Activated T-helper 2 cell treated with anti-CD3 and anti-CD28 coated beads, Interferon-gamma antibody, Interleukin-2, Interleukin-4, amounts not matched to agents 10 μg/mL and 5 μg/mL and 100 μg/mL, durations not matched to agents 14 hours and 24 hours and 36 hours (primary cell): ENCODE measurements around the gene KCNV2. TPM values are rescaled to one million over a fixed set of nuclear protein-coding genes. Genes with fewer than 3 reads are reported as not detected.

Source experiments
- DNase-seq: peaks from one replicate; pipeline ENCODE4 v3.0.0; 2021; ENCODE audit warnings: low spot score
- H3K27ac Mint-ChIP-seq: one replicate; pipeline ENCODE4 v1.8.0; 2021; ENCODE audit warnings: mixed read lengths
- H3K27me3 Mint-ChIP-seq: one replicate; pipeline ENCODE4 v1.8.0; 2021; ENCODE audit warnings: low read depth, mixed read lengths
- H3K36me3 Mint-ChIP-seq: one replicate; pipeline ENCODE4 v1.8.0; 2021; ENCODE audit warnings: low read depth, mixed read lengths
- H3K4me1 Mint-ChIP-seq: one replicate; pipeline ENCODE4 v1.8.0; 2021; ENCODE audit warnings: low read depth, mixed read lengths
- H3K4me3 Mint-ChIP-seq: one replicate; pipeline ENCODE4 v1.8.0; 2021; ENCODE audit warnings: low read depth, mild to moderate bottlenecking, moderate library complexity, mixed read lengths
- H3K9me3 Mint-ChIP-seq: one replicate; pipeline ENCODE4 v1.8.0; 2021; ENCODE audit warnings: mixed read lengths
- intact Hi-C: fragments of 100-400 bp; cut with micrococcal nuclease; formaldehyde crosslinking; loops from one replicate; pipeline ENCODE4 v1.15.1; 2023
- total RNA-seq: library from RNA; stranded (reverse); gene quantifications from 2 replicates; pipeline ENCODE4 v1.2.3, GENCODE V29; 2022

The KCNV2 gene
- not detected in 2 replicates for total RNA-seq

DNA sequence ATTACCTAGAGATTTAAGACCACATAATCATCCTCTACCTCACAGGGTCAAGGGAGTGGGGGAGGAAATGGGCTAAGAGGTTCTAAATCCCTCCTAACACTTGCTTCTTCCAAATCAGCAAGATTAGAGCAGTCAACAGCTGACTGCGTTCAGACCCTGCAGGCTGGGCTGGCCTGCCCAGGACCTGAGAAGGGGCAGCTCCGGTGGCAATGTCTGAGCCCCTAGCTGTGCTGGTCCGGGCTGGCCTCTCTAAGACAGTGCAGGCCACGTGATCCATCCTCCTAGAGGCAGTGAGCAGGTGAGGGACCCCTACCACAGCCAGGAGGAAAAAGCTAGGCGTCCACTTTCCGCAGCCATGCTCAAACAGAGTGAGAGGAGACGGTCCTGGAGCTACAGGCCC is at the start of gene KCNV2:
TSS of gene KCNV2 (plus strand) at position 126 of the 400 bp plus-strand sequence. CDS start at position 356, 230 bp downstream.
- intact Hi-C loops: no loop called here
- DNase-seq: no peak
- Mint-ChIP-seq H3K27ac (no peak within 1 kb of the TSS), H3K36me3 (peaks cover 6% of the 10 kb centered on the region), H3K9me3 (no peaks in the 10 kb centered on the region), H3K4me3 (no peak within 1 kb of the TSS), H3K4me1 (no peaks in the 10 kb centered on the region), H3K27me3 (no peaks in the 10 kb centered on the region)

DNA sequence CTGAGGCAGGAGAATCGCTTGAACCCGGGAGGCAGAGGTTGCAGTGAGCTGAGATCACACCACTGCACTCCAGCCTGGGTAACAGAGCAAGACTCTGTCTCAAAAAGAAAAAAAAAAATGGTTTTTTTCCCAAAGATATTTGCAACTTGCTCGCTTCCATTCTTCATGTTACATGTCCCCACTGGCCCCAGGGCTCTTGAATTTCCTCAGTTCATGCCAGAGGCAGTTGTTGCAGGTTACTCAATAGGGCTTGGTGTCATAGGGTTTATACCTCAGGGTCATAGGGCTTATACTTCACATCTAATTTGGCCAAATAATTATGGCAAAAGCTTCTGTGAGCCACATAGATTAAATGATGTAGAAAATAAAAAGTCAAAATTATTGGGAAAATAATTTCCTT is 44.1 kb upstream of the KCNV2 start:
- no peaks in the 10 kb centered on the region for H3K4me1 Mint-ChIP-seq
- intact Hi-C loops: no loop called here
- no peak for DNase-seq
- H3K4me3 Mint-ChIP-seq: no peak overlapping the region
- H3K36me3 Mint-ChIP-seq: no peaks in the 10 kb centered on the region
- peaks cover 1% of the 10 kb centered on the region for H3K9me3 Mint-ChIP-seq
- peaks cover 7% of the 10 kb centered on the region for H3K27me3 Mint-ChIP-seq
- no peak overlapping the region for H3K27ac Mint-ChIP-seq

DNA sequence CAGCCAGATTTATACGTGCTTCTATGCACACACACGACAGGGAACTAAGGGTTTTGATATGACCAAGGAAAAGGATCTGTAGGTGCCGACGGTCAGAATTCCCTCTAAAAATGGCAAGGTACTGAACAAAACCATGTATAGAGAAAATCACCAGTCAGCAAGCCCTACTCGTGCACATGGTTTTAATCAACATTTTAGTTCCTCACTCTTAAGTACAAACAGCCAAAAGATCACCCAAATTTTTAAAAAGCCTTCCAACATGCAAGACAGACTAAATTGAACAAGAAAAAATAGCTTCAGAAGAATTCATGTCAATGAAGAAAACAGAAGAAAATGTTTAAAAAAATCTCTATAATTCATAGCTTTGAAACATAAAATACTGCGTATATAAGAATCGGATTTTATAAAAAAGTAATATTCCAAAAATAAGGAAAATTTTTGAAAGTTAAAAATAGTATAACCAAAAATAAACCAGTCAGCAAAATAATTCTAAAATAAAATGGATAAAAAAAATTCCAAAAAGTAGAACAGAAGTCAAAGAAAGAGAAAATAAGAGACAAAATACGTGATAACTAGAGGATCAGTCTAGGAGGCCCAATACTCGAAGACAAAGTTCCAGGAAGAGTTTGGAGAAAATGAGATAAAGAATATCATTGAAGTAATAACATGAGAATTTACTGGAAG is 43.0 kb upstream of the KCNV2 start:
- DNase-seq: no peak
- Mint-ChIP-seq H3K4me1 (no peaks in the 10 kb centered on the region), H3K27ac (no peak overlapping the region), H3K9me3 (no peaks in the 10 kb centered on the region), H3K4me3 (no peak overlapping the region), H3K27me3 (peaks cover 7% of the 10 kb centered on the region), H3K36me3 (no peaks in the 10 kb centered on the region)
- intact Hi-C loops: no loop called here

DNA sequence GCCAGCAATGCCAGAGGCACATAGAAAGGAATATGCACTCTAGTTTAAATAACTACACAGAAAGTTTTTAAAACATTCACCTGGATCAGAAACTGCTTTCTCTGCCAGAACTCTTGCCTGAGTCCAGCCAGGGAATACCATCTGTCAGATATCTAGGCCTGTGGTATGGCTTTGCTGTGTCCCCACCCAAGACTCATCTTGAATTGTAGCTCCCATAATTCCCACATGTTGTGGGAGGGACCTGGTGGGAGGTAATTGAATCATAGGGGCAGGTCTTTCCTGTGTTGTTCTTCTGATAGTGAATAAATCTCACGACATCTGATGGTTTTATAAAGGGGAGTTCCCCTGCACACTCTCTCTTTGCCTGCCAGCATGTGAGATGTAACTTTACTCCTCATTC is 41.5 kb upstream of the KCNV2 start:
- Mint-ChIP-seq H3K27ac (no peak overlapping the region), H3K4me1 (no peaks in the 10 kb centered on the region), H3K27me3 (peaks cover 7% of the 10 kb centered on the region), H3K9me3 (no peaks in the 10 kb centered on the region), H3K4me3 (no peak overlapping the region), H3K36me3 (no peaks in the 10 kb centered on the region)
- intact Hi-C loops: no loop called here
- DNase-seq: no peak

DNA sequence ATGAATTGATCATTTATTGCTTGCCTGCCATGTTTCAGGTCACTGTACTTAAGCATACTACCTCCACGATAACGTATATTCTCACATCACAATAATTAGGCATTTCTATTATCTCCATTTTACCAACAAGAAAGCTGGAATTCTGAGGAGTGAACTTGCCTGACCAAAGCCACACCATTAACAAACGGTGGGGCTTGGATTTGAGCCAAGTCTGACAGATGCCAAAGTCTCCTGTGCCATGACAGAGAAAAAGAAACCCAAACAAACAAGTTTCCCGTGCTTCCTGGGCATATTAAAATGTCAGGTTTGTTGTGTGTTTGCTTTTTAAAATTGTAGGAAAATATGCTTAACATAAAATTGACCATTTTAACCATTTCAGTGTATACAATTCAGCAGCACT is 40.8 kb upstream of the KCNV2 start:
- no peak for DNase-seq

DNA sequence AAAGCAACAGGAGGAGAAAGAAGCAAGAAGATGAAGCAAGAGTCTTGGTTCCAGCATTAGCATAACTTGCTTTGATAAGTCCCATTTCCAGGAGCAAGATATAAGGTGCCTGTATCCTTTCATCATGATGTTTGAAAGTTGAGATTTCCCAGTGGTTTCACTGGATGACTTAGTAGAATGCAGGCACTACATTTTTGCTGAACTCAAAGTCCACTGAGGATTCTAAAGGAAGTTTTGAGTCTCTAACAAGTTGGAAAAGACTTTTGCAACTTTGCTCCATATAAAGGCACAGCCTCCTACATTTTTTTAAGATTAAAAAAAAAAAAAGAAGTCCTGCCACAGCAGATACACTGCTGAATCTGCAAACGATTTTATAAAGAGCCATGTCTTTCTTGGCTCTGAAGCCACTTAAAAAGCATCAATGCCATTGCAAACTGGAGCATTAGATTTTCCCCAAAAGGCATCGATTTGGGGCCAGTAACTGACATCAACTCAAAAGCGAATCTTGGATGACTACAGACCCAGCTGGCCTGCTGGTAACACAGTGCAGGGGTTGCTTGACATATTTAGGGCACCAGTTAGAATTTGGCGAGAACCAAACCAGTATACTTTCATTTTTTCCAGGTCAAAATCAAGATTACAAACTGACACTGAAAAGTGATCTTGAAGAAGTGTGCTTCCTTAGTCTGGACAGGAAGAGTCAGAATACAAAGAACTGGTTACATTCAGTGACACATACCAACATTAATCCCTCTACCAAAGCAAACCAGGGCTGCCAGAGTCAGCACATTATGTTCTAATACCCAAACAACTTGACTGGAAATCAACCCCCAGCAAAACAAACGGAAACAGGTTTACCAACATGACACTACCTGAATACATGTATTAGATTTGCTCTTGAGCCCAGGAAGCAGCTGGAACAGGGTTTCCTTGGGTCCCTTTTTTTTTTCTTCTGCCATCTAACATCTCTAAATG is 39.1 kb upstream of the KCNV2 start:
- H3K4me3 Mint-ChIP-seq: no peak overlapping the region
- peaks cover 3% of the 10 kb centered on the region for H3K4me1 Mint-ChIP-seq
- no peaks in the 10 kb centered on the region for H3K36me3 Mint-ChIP-seq
- peaks cover 7% of the 10 kb centered on the region for H3K27me3 Mint-ChIP-seq
- H3K27ac Mint-ChIP-seq: no peak overlapping the region
- no peak for DNase-seq
- intact Hi-C loops: no loop called here
- H3K9me3 Mint-ChIP-seq: no peaks in the 10 kb centered on the region

More for the DNA sequence above, 40.8 kb upstream of the KCNV2 start:
- Mint-ChIP-seq H3K27me3 (peaks cover 7% of the 10 kb centered on the region), H3K4me1 (no peaks in the 10 kb centered on the region), H3K9me3 (no peaks in the 10 kb centered on the region), H3K27ac (no peak overlapping the region), H3K36me3 (no peaks in the 10 kb centered on the region), H3K4me3 (no peak overlapping the region)
- intact Hi-C loops: no loop called here

DNA sequence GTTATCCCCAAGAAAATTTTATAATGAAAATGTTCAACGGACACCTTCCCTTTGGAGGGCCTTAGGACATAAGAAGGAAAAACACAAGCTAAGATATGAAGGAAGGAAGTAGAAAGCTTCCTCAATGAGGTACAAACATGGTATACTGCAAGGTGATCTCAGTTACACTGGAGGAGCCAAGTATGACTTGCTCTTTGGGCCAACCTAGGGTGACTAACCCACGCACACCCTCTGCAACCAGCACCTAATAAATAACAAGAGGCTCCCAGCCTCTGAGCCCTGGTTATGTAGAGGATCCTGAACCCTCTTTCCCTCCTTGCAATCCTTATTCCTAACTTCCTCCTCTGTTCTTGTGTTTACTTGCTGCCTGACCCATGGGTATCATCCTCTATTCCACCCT is 38.3 kb upstream of the KCNV2 start:
- no peak overlapping the region for H3K4me3 Mint-ChIP-seq
- peaks cover 7% of the 10 kb centered on the region for H3K27me3 Mint-ChIP-seq
- peaks cover 3% of the 10 kb centered on the region for H3K4me1 Mint-ChIP-seq
- H3K27ac Mint-ChIP-seq: no peak overlapping the region
- intact Hi-C loops: no loop called here
- H3K36me3 Mint-ChIP-seq: no peaks in the 10 kb centered on the region
- H3K9me3 Mint-ChIP-seq: no peaks in the 10 kb centered on the region
- no peak for DNase-seq

DNA sequence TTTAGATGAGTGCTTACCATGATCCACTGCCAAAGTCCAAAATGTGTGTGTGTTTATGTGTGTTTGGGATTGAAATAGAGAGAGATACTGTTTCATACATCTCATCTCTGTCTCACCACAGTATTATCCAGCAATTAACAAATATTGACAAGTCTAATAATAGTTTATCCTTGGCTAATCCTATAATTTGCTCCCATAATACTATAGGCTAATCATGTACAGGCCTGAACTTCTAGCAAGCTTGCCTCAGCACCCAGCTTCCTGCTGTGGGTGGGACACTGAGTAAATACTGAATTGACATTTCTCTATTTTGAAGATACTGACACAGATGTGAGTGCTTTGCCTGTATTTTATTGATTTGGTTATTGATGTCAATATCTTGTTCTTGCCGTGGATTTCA is 35.3 kb upstream of the KCNV2 start:
- peaks cover 3% of the 10 kb centered on the region for H3K4me1 Mint-ChIP-seq
- H3K9me3 Mint-ChIP-seq: no peaks in the 10 kb centered on the region
- no peaks in the 10 kb centered on the region for H3K36me3 Mint-ChIP-seq
- no peak overlapping the region for H3K27ac Mint-ChIP-seq
- peaks cover 4% of the 10 kb centered on the region for H3K27me3 Mint-ChIP-seq
- H3K4me3 Mint-ChIP-seq: no peak overlapping the region
- DNase-seq: no peak
- intact Hi-C loops: no loop called here

DNA sequence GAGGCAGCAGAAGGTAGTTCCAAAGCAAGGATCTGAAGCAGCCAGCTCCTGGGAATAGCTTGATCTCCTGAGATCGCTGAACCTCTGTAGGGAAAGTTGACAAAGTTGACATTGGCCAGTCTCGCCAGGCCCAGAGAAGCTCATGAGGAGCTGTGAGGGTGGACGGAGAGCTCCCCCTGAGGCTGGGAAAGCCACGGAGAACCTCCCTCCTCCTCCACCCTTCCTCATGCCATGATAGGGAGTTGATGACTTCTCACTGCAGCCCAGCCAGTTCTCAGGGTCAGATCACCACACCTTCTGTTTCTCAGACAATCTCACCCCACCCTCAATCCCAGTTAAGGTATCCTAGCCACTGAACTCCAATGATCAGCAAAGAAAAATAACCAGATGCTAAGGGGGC is 30.4 kb upstream of the KCNV2 start:
- no peak overlapping the region for H3K4me3 Mint-ChIP-seq
- H3K27me3 Mint-ChIP-seq: no peaks in the 10 kb centered on the region
- H3K9me3 Mint-ChIP-seq: no peaks in the 10 kb centered on the region
- intact Hi-C loops: no loop called here
- no peak overlapping the region for H3K27ac Mint-ChIP-seq
- no peak for DNase-seq
- H3K4me1 Mint-ChIP-seq: peaks cover 3% of the 10 kb centered on the region
- no peaks in the 10 kb centered on the region for H3K36me3 Mint-ChIP-seq

DNA sequence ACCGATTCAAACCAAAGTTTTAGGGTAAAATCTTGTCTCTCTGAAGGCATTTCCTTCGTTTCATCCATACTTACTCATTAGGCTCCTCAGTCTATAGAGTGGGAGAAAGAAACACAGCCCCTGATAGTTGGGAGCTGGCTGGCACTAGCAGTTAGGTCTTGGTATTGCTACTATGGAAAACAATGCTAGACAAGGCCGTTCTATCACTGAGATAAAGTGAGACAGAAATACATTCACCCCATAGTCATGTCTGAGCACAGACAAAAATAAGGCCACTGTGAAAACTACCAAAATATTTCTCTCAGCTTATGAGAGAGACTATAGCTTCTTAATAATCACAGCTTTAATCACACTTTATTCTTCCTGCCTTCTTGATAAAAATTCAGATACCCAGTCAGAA is 28.7 kb upstream of the KCNV2 start:
- H3K9me3 Mint-ChIP-seq: no peaks in the 10 kb centered on the region

DNA sequence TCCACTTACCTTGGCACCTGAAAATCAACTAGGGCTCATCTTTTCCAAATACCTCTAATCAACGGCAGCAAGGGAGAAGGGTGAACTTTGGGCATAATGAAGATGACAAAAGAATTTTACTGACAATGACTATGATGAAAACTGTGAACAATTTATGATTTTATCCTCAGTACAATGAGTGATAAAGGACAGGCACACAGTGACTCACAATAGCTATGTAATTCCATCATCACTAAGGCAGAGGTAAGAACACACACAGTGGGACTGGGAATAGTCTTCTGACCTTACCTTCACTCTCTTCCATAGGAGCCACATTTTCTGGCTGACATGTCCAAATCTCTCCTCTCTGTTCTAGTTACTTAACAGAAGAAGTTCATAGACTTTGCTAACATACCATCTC is 26.1 kb upstream of the KCNV2 start:
- Mint-ChIP-seq H3K27me3 (no peaks in the 10 kb centered on the region), H3K4me3 (no peak overlapping the region), H3K9me3 (no peaks in the 10 kb centered on the region), H3K27ac (no peak overlapping the region), H3K4me1 (no peaks in the 10 kb centered on the region), H3K36me3 (no peaks in the 10 kb centered on the region)
- DNase-seq: no peak
- intact Hi-C loops: no loop called here

More for the DNA sequence above, 28.7 kb upstream of the KCNV2 start:
- intact Hi-C loops: no loop called here
- Mint-ChIP-seq H3K4me1 (no peaks in the 10 kb centered on the region), H3K27me3 (no peaks in the 10 kb centered on the region), H3K36me3 (no peaks in the 10 kb centered on the region), H3K4me3 (no peak overlapping the region), H3K27ac (no peak overlapping the region)
- no peak for DNase-seq

DNA sequence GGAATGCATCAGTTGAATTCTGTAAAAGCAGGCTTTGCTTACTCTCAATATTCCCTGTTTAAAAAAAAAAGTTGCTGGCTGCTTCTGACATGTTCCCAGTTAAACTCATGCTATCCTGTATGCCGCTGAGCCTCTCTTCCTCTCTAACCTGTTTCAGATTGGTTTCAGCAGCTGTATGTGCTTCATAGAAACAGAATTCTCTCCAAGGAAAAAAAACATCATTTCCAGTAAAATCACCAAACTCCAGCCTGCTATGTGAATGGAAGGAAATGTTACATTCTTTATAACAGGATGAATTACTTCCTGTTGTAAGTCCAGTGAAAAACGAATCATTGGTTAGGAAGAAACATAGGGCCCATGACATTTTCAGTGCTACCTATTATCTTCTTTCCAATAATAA is 25.7 kb upstream of the KCNV2 start:
- H3K27ac Mint-ChIP-seq: no peak overlapping the region

DNA sequence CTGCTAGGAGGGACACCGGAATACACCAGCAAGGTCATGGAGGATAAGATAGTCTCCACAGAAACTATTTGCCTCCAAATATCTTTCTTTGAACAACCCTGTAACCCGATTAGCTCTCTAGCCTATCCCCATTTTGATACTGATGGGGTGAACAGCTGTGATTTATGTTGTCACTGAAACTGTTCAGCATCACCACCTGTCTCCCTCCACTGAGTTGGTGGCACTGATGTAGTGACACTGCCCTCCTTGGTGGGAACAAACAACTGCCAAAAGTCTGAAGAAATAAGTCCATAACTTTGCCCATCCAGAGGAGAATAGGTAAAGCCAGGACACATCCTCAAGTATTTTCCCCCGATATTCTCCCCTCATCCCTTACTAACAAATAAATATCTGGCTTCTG is 24.3 kb upstream of the KCNV2 start:
- no peaks in the 10 kb centered on the region for H3K36me3 Mint-ChIP-seq
- H3K9me3 Mint-ChIP-seq: no peaks in the 10 kb centered on the region
- no peak overlapping the region for H3K4me3 Mint-ChIP-seq
- DNase-seq: no peak
- H3K4me1 Mint-ChIP-seq: no peaks in the 10 kb centered on the region
- H3K27ac Mint-ChIP-seq: no peak overlapping the region
- intact Hi-C loops: no loop called here
- no peaks in the 10 kb centered on the region for H3K27me3 Mint-ChIP-seq

More for the DNA sequence above, 25.7 kb upstream of the KCNV2 start:
- Mint-ChIP-seq H3K4me1 (no peaks in the 10 kb centered on the region), H3K27me3 (no peaks in the 10 kb centered on the region), H3K4me3 (no peak overlapping the region), H3K36me3 (no peaks in the 10 kb centered on the region), H3K9me3 (no peaks in the 10 kb centered on the region)
- intact Hi-C loops: no loop called here
- no peak for DNase-seq
